Measurements from ENCODE around the gene BHLHE40. TPM values are rescaled to one million over a fixed set of nuclear protein-coding genes. Genes with fewer than 3 reads are reported as not detected.
"Not testable (repeated sequence)": the region's sequence is repeated elsewhere in the genome, so short reads cannot be mapped to it uniquely, and the experiment has no call there.

The BHLHE40 gene
- total RNA-seq, 1 donor = 216 TPM

DNA sequence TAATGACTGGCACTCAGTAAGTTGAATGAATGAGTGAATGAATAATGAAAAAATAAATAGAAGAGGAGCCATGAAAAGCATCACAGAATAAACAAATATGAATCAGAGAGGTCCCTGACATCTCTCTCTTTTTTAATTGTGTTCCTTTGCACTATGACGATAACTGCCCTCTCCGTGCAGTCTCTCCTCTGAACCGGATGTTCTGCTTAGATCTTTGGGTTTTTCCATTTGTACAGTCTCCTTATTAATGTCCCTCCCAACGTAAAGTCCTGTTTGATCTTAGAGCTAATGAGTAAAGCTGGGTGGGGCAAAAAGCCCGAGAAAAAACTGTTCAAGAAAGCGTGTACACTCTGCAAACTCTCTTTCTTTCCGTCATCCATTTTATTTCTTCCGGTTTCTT is 28.3 kb upstream of the BHLHE40 start:
- Histone ChIP-seq H3K4me3 (ENCODE audit: low read length) (no peak overlapping the region), H3K27me3 (ENCODE audit: insufficient read depth, low read length) (no peaks in the 10 kb centered on the region), H3K4me1 (ENCODE audit: insufficient read depth, low read length) (peaks cover 15% of the 10 kb centered on the region), H3K9me3 (ENCODE audit: low read depth, low read length) (no peaks in the 10 kb centered on the region)

DNA sequence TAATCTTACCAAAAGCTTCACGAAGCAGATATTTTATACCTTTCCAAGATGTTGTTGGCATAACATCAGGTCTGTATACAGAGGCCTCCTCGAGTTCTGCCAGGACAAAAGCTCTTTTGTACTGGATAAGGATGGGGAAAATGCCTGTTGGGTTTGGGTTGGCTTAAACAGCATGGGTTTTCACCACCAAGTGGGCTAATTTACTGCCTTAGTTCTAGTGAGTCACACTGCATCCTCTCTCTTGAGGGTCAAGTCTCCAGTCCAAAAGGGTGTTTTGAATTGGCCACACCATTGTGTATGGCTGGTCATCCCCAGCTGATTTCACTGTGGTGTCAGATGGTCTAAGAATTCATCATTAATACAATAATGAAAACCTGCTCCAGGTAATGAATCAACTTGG is 26.1 kb upstream of the BHLHE40 start:
- Histone ChIP-seq H3K4me1 (ENCODE audit: insufficient read depth, low read length) (peaks cover 15% of the 10 kb centered on the region), H3K9me3 (ENCODE audit: low read depth, low read length) (no peaks in the 10 kb centered on the region), H3K4me3 (ENCODE audit: low read length) (no peak overlapping the region), H3K27me3 (ENCODE audit: insufficient read depth, low read length) (no peaks in the 10 kb centered on the region)

DNA sequence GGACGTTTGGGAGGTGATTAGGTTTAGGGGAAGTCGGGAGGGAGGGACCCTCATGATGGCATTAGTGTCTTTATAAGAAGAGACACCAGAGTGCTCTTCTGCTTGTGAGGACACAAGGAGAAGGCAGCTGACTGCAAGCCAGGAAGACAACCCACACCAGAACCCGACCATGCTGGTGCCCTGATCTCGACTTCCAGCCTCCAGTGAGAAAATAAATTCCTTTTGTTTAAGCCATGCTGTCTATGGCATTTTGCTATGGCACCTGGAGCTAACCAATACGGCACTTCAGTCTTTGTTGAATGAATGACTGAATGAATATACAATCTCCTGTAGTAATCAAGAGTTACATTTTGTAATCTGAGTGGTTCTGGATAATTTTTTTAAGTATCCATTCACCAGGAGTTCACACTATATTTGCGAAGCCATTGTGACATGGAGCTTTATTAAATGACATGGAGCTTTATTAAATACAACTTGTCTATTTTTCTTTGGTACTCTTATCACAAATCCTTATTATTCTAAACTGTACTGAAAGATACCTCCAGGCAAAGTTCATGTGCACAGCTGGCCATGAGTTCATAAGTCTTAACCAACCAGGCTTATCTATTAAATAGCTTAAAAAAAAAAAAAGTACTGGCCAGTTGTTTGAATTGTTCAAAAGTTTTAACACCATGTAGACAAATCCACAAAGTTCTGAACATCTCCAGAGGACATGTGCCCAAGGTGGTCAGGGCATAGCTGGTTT is 24.8 kb upstream of the BHLHE40 start:
- Histone ChIP-seq H3K9me3 (ENCODE audit: low read depth, low read length) (no peaks in the 10 kb centered on the region), H3K4me3 (ENCODE audit: low read length) (no peak overlapping the region), H3K27me3 (ENCODE audit: insufficient read depth, low read length) (no peaks in the 10 kb centered on the region), H3K4me1 (ENCODE audit: insufficient read depth, low read length) (peaks cover 15% of the 10 kb centered on the region)

DNA sequence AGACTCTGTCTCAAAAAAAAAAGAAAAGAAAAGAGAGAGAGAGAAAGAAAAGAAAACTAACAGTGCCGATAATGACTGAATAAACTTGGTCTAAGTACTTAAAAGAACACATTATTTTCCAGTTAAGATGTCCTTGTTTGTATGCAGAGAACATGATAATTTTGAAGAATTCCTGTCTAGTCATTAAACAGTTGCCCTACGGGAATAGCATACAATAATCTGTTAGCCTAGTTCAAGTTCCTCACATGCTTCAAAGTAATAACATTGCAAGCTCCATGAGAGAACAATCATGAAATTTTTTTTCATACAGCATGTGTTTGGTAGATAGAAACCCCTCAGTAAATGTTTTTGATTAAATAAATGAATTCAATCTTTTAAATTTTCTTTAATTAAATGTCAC is 23.1 kb upstream of the BHLHE40 start:
- no peak overlapping the region for H3K4me3 ChIP-seq (ENCODE audit: low read length)
- peaks cover under 1% of the 10 kb centered on the region for H3K4me1 ChIP-seq (ENCODE audit: insufficient read depth, low read length)
- no peaks in the 10 kb centered on the region for H3K27me3 ChIP-seq (ENCODE audit: insufficient read depth, low read length)
- no peaks in the 10 kb centered on the region for H3K9me3 ChIP-seq (ENCODE audit: low read depth, low read length)

DNA sequence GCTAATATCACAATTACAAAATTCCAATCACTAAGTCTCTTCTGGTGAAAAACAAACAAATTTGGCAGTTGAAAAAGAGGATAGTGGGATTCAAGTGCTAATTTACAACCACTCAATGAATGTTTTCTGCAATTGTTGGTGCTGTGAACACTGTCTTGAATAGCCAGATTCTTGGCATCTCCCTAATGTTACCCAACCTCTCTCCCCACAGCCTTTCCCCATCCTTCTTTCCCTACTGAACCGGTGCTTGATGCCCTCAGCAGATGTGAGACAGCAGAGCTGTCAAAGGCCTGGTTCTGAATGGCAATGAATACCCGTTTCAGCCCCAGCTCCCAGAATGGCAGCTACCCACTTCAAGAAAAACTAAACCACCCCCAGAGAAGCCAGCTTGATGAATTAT is 22.5 kb upstream of the BHLHE40 start:
- Histone ChIP-seq H3K4me3 (ENCODE audit: low read length) (no peak overlapping the region), H3K27me3 (ENCODE audit: insufficient read depth, low read length) (no peaks in the 10 kb centered on the region), H3K9me3 (ENCODE audit: low read depth, low read length) (no peaks in the 10 kb centered on the region), H3K4me1 (ENCODE audit: insufficient read depth, low read length) (no peaks in the 10 kb centered on the region)

DNA sequence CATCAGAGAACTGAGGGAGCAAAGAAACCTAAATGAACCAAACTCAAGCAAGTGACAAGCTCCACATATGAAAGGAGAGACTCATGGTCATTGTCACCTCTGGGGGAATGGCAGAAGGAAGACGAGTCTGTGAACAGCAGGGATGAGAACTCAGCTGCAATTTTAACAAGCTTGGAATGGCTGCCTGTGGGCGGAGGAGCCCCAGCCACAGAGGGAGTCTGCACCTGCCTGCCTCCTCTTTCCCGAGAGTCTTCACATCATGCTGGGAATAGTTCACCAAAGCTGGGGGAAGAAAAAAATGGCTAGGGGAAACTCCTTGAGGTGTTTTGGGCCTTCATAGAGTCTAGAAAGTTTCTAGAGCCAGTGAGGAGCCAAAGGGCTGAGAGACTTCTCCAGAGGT is 21.3 kb upstream of the BHLHE40 start:
- H3K4me1 ChIP-seq (ENCODE audit: insufficient read depth, low read length) = no peaks in the 10 kb centered on the region
- no peak overlapping the region for H3K4me3 ChIP-seq (ENCODE audit: low read length)
- H3K27me3 ChIP-seq (ENCODE audit: insufficient read depth, low read length) = no peaks in the 10 kb centered on the region
- H3K9me3 ChIP-seq (ENCODE audit: low read depth, low read length) = no peaks in the 10 kb centered on the region

DNA sequence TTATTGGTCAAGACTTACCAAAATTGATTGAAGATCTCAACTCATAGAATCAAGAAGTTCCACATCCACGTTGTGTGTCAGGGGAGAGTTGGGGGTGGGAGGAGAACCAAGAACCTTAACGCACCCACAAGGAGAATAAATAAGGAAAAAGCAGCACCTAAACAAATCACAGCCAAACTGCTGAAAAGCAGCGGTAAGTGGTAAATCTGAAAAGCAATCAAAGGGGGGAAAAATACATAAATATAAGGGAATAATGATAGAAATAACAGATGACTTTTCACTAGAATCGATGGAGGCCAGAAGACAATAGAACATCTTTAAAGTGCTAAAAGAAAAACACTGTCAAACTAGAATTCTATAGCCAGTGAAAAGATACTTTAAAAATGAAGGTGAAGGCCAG is 20.1 kb upstream of the BHLHE40 start:
- Histone ChIP-seq H3K4me3 (ENCODE audit: low read length) (no peak overlapping the region), H3K9me3 (ENCODE audit: low read depth, low read length) (no peaks in the 10 kb centered on the region), H3K4me1 (ENCODE audit: insufficient read depth, low read length) (no peaks in the 10 kb centered on the region), H3K27me3 (ENCODE audit: insufficient read depth, low read length) (no peaks in the 10 kb centered on the region)

DNA sequence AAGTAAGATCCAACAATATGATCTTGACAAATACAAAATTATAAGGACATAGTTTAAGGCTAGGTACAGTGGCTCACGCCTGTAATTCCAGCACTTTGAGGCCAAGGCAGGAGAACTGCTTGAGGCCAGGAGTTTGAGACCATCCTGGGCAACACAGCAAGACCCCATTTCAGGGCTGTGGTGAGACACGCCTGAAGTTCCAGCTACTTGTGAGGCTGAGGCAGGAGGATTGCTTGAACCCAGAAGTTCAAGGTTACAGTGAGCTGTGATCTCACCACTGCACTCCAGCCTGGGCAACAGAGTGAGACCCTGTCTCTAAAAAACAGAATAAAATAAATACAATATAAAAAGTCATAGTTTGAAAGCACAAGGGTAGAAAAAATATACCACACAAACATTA is 17.4 kb upstream of the BHLHE40 start:
- H3K9me3 ChIP-seq (ENCODE audit: low read depth, low read length); H3K4me3 ChIP-seq (ENCODE audit: low read length); H3K27me3 ChIP-seq (ENCODE audit: insufficient read depth, low read length): not testable (repeated sequence)
- peaks cover 10% of the 10 kb centered on the region for H3K4me1 ChIP-seq (ENCODE audit: insufficient read depth, low read length)

DNA sequence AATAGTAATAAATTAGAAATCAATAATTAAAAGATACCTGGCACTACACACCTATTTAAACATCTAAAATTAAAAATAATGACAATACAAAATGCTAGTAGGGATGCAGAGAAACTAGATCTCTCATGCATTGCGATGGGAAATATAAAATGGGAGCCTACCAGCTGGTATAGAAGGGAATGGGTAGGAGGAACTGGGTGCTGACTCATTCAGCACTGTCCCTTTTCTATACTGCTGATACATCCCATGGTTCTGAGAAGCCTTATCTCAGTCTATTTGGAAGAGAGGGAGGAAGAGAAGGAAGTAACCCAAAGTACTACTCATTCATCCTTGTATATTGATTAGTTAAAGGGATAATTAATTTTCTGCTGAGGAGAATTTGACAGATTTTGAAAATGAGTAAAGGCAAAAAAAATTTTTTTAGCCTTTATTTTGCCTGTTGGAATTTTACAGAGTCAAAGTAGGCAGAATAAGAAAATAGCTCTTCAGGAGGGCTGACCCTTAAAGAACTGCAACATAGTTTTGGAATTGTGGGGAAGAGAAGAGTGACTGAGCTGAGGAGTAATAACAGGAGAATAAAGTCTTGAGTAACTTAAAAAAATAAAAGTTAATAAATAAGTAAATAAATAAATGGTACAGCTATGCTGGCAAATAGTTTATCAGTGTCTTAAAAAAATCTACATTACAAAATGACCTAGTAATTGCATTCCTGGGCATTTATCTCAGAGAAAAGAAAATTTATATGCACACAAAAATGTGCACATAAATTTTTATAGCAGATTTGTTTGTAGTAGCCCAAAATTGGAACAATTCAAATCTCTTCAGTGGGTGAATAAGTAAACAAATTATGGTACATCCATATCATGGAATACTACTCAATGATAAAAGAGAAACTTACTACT is 15.3 kb upstream of the BHLHE40 start:
- H3K4me1 ChIP-seq (ENCODE audit: insufficient read depth, low read length) = peaks cover 10% of the 10 kb centered on the region
- H3K9me3 ChIP-seq (ENCODE audit: low read depth, low read length) = no peaks in the 10 kb centered on the region
- H3K27me3 ChIP-seq (ENCODE audit: insufficient read depth, low read length) = no peaks in the 10 kb centered on the region
- no peak overlapping the region for H3K4me3 ChIP-seq (ENCODE audit: low read length)

DNA sequence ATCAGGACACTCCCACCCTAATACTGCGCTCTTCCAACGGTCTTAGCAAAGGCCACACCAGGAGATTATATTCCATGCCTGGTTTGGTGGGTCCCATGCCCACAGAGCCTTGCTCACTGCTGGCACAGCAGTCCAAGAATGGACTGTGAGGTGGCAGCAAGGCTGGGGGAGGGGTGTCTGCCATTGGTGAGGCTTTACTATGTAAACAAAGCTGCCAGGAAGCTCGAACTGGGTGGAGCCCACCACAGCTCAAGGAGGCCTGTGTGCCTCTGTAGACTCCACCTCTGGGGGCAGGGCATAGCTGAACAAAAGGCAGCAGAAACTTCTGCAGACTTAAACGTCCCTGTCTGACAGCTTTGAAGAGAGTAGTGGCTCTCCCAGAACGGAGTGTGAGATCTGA is 13.2 kb upstream of the BHLHE40 start:
- H3K27me3 ChIP-seq (ENCODE audit: insufficient read depth, low read length); H3K4me3 ChIP-seq (ENCODE audit: low read length); H3K9me3 ChIP-seq (ENCODE audit: low read depth, low read length): not testable (repeated sequence)
- peaks cover 10% of the 10 kb centered on the region for H3K4me1 ChIP-seq (ENCODE audit: insufficient read depth, low read length)

DNA sequence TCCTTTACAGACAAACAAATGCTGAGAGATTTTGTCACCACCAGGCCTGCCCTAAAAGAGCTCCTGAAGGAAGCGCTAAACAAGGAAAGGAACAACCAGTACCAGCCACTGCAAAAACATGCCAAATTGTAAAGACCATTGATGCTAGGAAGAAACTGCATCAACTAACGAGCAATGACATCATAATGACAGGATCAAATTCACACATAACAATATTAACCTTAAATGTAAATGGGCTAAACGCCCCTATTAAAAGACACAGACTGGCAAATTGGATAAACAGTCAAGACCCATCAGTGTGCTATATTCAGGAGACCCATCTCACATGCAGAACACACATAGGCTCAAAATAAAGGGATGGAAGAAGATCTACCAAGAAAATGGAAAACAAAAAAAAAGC is 11.6 kb upstream of the BHLHE40 start:
- H3K4me1 ChIP-seq (ENCODE audit: insufficient read depth, low read length) = peaks cover 10% of the 10 kb centered on the region
- not testable (repeated sequence) for H3K4me3 ChIP-seq (ENCODE audit: low read length); H3K9me3 ChIP-seq (ENCODE audit: low read depth, low read length); H3K27me3 ChIP-seq (ENCODE audit: insufficient read depth, low read length)

DNA sequence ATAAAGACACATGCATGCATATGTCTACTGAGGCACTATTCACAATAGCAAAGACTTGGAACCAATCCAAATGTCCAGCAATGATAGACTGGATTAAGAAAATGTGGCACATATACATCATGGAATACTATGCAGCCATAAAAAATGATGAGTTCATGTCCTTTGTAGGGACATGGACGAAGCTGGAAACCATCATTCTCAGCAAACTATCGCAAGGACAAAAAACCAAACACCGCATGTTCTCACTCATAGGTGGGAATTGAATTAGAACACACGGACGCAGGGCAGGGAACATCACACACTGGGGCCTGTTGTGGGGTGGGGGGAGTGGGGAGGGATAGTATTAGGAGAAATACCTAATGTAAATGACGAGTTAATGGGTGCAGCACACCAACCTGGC is 7.8 kb upstream of the BHLHE40 start:
- H3K4me3 ChIP-seq (ENCODE audit: low read length); H3K4me1 ChIP-seq (ENCODE audit: insufficient read depth, low read length); H3K9me3 ChIP-seq (ENCODE audit: low read depth, low read length); H3K27me3 ChIP-seq (ENCODE audit: insufficient read depth, low read length): not testable (repeated sequence)

DNA sequence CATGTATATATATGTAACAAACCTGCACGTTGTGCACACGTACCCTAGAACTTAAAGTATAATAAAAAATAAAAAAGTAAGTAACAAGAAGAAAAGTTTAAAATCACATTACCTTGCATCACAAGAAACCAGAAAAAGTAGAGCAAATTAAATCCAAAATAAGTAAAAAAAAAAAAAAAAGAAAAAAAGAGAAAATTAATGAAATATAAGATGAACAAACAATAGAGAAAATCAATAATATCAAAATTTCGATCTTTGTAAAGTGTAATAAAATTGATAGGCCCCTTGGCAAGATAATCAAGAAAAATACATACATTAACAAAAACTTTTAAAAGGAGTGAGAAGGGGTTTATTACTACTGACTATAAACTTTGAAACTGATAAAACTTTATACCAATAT is 7.4 kb upstream of the BHLHE40 start:
- no peaks in the 10 kb centered on the region for H3K27me3 ChIP-seq (ENCODE audit: insufficient read depth, low read length)
- no peaks in the 10 kb centered on the region for H3K9me3 ChIP-seq (ENCODE audit: low read depth, low read length)

DNA sequence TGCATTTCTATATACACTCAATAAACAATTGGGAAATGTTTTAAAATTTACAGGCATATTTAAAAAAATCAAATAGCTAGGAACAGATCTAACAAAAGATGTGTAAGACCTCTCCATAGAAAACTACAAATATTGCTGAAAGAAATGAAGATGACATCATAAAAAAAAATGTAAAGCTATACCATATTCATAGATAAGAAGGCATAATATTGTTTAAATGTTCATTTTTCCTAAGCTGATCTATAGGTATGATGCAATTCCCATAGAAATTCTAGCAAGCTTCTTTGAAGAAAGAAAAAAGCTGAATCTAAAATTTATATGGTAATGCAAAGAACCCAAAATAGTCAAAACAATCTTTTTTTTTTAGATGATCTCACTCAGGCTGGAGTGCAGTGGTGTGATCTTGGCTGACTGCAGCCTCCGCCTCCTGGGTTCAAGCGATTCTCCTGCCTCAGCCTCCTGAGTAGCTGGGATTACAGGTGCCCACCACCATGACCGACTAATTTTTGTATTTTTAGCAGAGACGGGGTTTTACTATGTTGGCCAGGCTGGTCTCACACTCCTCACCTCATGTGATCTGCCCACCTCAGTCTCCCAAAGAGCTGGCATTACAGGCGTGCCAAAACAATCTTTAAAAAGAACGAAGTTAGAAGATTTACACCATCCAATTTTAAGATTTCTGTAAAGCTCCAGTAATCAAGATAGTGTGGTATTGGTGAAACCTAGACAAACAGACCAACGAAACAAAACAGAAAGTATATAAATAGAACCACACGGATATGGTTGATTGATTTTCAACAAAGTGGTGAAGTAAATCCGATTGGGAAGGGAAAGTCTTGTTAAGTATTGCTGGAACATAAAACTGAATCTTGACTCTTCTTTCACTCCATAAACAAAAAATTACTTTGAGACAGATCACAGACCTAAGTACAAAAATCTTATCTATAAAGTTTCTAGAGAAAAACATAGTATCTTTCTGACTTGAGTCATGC is 6.3 kb upstream of the BHLHE40 start:
- H3K9me3 ChIP-seq (ENCODE audit: low read depth, low read length) = no peaks in the 10 kb centered on the region
- H3K27me3 ChIP-seq (ENCODE audit: insufficient read depth, low read length) = no peaks in the 10 kb centered on the region
- no peak overlapping the region for H3K4me3 ChIP-seq (ENCODE audit: low read length)
- peaks cover 23% of the 10 kb centered on the region for H3K4me1 ChIP-seq (ENCODE audit: insufficient read depth, low read length)

More for the DNA sequence above, 7.4 kb upstream of the BHLHE40 start:
- Histone ChIP-seq H3K4me3 (ENCODE audit: low read length) (no peak overlapping the region), H3K4me1 (ENCODE audit: insufficient read depth, low read length) (peaks cover 11% of the 10 kb centered on the region)

DNA sequence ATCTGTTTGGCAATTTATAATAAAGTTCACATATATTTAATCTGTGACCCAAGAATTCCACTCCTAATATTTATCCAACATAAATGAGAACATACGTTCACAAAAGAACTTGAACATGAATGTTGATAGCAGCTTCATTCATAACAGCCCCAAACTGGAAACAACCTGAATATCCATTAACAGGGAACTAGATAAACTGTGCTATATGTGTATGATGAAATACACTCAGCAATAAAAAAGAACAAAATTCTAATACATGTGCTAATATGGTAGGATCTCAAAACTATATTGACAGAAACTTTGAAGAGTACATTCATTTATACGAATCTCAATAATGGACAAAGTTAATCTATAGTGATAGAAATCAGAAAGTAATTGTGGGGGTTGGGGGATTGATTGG is 5.1 kb upstream of the BHLHE40 start:
- no peak overlapping the region for H3K4me3 ChIP-seq (ENCODE audit: low read length)
- no peaks in the 10 kb centered on the region for H3K9me3 ChIP-seq (ENCODE audit: low read depth, low read length)
- no peaks in the 10 kb centered on the region for H3K27me3 ChIP-seq (ENCODE audit: insufficient read depth, low read length)
- peaks cover 24% of the 10 kb centered on the region for H3K4me1 ChIP-seq (ENCODE audit: insufficient read depth, low read length)
